Thoracic aorta (tissue), 2 donors: ENCODE measurements around the gene RAB35. TPM values are rescaled to one million over a fixed set of nuclear protein-coding genes. Genes with fewer than 3 reads are reported as not detected.

Experiments
- ATAC-seq: fragments of 150-250 bp; one replicate; pipeline ENCODE4 v1.8.0; 2017; ENCODE audit warnings: low read depth; ENCODE audit not compliant: insufficient number of reproducible peaks, low FRiP score
- DNase-seq: peaks from one replicate; pipeline ENCODE4 v3.0.0-alpha.2; 2020; ENCODE audit warnings: low spot score
- H3K27ac ChIP-seq, 2 donors: fragments of 200-600 bp; sonication (generic); 1 replicate in 1 of 2; 2 replicates in 1 of 2; pipeline ENCODE4 v1.5.1; 2016; ENCODE audit warnings: mild to moderate bottlenecking in 2 of 2, moderate library complexity in 2 of 2
- H3K27me3 ChIP-seq: fragments of 200-600 bp; sonication (generic); replicated peaks from 2 replicates; pipeline ENCODE4 v1.6.0; 2016; ENCODE audit warnings: mild to moderate bottlenecking; ENCODE audit not compliant: insufficient read depth
- H3K36me3 ChIP-seq: fragments of 200-600 bp; sonication (generic); one replicate; pipeline ENCODE4 v1.5.1; 2016
- H3K4me1 ChIP-seq, 2 donors: fragments of 200-600 bp; sonication (generic); 1 replicate in 1 of 2; 2 replicates in 1 of 2; pipeline versions ENCODE4 v1.5.1 to v1.6.0; 2016; ENCODE audit warnings: low read depth in 2 of 2, mild to moderate bottlenecking in 1 of 2; ENCODE audit not compliant: control insufficient read depth in 1 of 2
- H3K4me3 ChIP-seq: fragments of 200-600 bp; sonication (generic); 2 replicates; pipeline ENCODE4 v1.5.1; 2016; ENCODE audit warnings: mild to moderate bottlenecking
- H3K9me3 ChIP-seq: fragments of 200-600 bp; sonication (generic); 2 replicates; pipeline ENCODE4 v1.5.1; 2016
- total RNA-seq, 2 donors: library from RNA; depleted of rRNA; stranded (reverse); fragments of >200 nt; gene quantifications; one replicate each; pipeline versions ENCODE4 v1.1.0 to v1.2.3, GENCODE V29; 2016
- TF ChIP-seq, protein P1 (sequence below): fragments of 200-600 bp; sonication (generic); IDR thresholded peaks from one replicate; pipeline ENCODE4 v1.5.1; 2019; ENCODE audit warnings: antibody characterized with exemption

RAB35 gene
- total RNA-seq, 2 donors from 2014 or later = 23.2 to 30.3 TPM

DNA sequence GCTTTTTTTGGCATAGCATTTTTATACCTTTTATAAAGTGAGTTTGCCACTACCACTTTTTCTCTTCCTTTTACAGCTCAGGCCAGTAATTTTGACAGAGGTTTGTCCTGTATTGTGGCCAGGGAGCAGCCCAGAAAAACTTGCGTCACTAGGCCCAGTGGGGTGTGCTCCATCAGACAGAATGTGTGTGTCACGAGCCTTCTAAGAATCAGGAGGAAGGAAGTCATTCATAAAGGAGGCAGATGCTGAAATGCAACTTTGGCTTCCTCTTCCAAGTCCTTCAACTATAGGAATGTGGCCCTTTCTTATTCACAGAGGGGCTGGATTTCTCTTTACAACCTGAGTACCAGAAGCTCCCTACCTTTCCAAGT is 10.1 kb upstream of the RAB35 start:
- no peak for DNase-seq
- H3K27ac ChIP-seq = peak overlapping the region in 1 of 2 donors; percentile 42

DNA sequence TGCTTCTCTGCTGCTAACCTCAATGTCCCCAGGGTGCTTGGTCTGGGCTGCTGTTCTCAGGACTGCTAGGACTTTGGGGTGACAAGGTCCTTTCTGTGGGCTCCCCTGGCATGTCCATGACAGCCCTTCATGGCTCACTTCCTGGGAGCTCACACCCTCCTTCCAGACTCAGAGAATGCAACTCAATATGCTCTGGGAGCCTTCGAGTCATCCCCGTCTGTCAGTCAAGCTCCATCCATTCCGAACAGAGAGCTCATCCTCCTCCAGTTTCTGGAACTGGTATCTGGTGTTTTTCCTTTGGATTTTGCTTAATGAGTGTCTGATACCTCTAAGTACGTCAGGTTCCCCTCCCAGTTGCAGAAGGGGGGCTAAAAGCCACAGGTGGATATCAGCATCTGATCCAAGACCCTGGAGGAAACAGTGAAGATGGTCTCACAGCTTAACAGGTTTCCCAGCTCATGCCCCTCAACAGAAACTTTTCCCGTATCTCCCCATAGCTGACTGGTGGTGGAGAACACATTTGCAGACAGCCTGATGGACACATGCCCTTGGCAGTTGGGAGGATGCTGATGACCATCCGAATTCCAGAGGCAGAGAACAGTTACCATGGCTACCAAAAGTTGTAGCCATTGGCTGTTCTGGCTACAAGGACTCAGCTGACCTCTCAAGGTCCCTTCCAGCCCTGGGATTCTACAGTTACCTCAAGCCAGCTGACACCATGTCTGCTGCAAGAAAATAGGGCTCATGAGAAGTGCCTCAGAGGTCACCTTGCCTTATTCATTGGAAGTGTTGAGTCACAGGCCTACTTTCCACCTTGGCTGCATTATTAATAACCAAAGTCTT is 9.5 kb upstream of the RAB35 start:
- TF ChIP-seq, protein P1, sequence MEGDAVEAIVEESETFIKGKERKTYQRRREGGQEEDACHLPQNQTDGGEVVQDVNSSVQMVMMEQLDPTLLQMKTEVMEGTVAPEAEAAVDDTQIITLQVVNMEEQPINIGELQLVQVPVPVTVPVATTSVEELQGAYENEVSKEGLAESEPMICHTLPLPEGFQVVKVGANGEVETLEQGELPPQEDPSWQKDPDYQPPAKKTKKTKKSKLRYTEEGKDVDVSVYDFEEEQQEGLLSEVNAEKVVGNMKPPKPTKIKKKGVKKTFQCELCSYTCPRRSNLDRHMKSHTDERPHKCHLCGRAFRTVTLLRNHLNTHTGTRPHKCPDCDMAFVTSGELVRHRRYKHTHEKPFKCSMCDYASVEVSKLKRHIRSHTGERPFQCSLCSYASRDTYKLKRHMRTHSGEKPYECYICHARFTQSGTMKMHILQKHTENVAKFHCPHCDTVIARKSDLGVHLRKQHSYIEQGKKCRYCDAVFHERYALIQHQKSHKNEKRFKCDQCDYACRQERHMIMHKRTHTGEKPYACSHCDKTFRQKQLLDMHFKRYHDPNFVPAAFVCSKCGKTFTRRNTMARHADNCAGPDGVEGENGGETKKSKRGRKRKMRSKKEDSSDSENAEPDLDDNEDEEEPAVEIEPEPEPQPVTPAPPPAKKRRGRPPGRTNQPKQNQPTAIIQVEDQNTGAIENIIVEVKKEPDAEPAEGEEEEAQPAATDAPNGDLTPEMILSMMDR = no peak
- peaks cover 37% of the 10 kb centered on the region for H3K36me3 ChIP-seq

More for the DNA sequence above, 10.1 kb upstream of the RAB35 start:
- Histone ChIP-seq H3K36me3 (peaks cover 43% of the 10 kb centered on the region), H3K4me1 (peaks cover 2 to 6% of the 10 kb centered on the region in 2 donors), H3K4me3 (no peak overlapping the region), H3K9me3 (no peaks in the 10 kb centered on the region), H3K27me3 (no peaks in the 10 kb centered on the region)
- ATAC-seq = no peak
- TF ChIP-seq, protein P1 = no peak

DNA sequence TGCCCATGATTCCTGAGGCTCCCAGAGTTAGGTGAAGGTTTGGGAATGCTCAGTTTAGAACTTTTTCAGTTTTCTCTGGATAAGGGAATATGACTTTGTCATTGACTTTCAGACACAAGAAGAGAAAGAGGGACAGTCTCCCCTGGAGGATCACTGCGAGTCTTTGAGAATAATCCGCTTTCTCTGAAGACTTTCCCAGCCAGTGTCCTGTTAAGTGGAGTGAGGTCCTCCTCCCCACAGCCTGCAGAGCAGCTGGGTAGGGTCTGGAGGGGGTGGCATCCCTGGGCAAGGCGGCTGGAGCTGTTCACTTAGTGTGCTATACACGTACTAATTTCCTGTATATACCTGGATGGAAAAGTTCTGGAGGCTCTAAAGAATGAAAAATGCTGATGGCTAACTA is 8.5 kb upstream of the RAB35 start:
- Histone ChIP-seq H3K4me1 (peaks cover 2 to 6% of the 10 kb centered on the region in 2 donors), H3K27ac (no peak overlapping the region), H3K27me3 (no peaks in the 10 kb centered on the region), H3K4me3 (no peak overlapping the region), H3K9me3 (no peaks in the 10 kb centered on the region), H3K36me3 (peaks cover 27% of the 10 kb centered on the region)
- TF ChIP-seq, protein P1 = no peak
- no peak for ATAC-seq
- DNase-seq = no peak

More for the DNA sequence above, 9.5 kb upstream of the RAB35 start:
- no peak for DNase-seq
- no peaks in the 10 kb centered on the region for H3K27me3 ChIP-seq
- peaks cover 2 to 6% of the 10 kb centered on the region in 2 donors for H3K4me1 ChIP-seq
- H3K4me3 ChIP-seq = no peak overlapping the region
- no peak for ATAC-seq
- H3K9me3 ChIP-seq = no peaks in the 10 kb centered on the region
- H3K27ac ChIP-seq = peak overlapping the region in 1 of 2 donors; percentile 42

DNA sequence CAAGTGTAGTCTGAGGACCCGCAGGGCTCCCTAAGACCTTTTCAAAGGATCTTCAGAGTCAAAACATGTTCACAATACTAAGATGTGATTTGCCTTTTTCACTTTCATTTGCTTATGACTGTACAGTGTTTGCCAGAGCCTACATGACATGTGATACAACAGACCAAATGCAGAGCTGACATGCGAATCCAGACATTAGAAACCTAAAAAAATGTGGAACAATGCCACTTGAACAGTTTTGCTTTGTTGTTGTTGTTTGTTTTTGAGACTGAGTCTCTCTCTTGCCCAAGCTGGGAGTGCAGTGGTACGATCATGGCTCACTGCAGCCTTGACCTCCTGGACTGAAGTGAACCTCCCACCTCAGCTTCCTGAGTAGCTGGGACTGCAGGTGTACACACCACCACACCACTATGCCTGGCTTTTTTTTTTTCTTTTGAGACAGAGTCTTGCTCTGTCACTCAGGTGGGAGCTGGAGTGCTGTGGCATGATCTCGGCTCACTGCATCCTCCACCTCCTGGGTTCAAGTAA is 5.3 kb upstream of the RAB35 start:
- Histone ChIP-seq H3K9me3 (no peaks in the 10 kb centered on the region), H3K4me1 (peaks cover 15 to 27% of the 10 kb centered on the region in 2 donors), H3K4me3 (no peak overlapping the region), H3K27ac (no peak overlapping the region), H3K27me3 (no peaks in the 10 kb centered on the region), H3K36me3 (peaks cover under 1% of the 10 kb centered on the region)
- no peak for DNase-seq
- ATAC-seq = no peak
- TF ChIP-seq, protein P1 = no peak

DNA sequence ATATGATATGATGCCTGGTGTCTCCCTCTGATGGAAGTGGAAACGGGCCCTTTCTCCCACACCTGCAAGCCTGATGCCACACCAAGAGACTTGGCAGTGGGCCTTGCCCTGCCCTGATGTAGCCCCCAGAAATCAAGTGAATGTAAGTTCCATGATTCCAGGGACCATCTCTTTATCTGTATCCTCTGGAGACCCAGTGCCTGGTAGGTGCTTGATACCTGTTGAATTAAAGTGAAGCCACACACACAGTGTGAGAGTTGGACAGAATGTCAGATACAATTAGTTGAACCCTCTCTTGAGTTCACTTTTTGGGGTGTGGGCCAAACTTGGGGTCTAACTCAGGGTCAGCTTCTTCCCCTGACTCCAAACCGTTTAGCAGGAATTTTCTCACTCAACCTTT is 4.8 kb upstream of the RAB35 start:
- H3K9me3 ChIP-seq = no peaks in the 10 kb centered on the region
- ATAC-seq (no peak), DNase-seq (no peak)
- peaks cover 14 to 25% of the 10 kb centered on the region in 2 donors for H3K4me1 ChIP-seq
- no peak overlapping the region for H3K4me3 ChIP-seq
- TF ChIP-seq, protein P1 = no peak
- H3K27ac ChIP-seq = no peak overlapping the region
- H3K36me3 ChIP-seq = no peaks in the 10 kb centered on the region
- H3K27me3 ChIP-seq = no peaks in the 10 kb centered on the region
